Measurements from ENCODE around the gene BSDC1. TPM values are rescaled to one million over a fixed set of nuclear protein-coding genes. Genes with fewer than 3 reads are reported as not detected.

Gene BSDC1
- total RNA-seq, 1 experiment from 2014 or later = 33.2 TPM

DNA sequence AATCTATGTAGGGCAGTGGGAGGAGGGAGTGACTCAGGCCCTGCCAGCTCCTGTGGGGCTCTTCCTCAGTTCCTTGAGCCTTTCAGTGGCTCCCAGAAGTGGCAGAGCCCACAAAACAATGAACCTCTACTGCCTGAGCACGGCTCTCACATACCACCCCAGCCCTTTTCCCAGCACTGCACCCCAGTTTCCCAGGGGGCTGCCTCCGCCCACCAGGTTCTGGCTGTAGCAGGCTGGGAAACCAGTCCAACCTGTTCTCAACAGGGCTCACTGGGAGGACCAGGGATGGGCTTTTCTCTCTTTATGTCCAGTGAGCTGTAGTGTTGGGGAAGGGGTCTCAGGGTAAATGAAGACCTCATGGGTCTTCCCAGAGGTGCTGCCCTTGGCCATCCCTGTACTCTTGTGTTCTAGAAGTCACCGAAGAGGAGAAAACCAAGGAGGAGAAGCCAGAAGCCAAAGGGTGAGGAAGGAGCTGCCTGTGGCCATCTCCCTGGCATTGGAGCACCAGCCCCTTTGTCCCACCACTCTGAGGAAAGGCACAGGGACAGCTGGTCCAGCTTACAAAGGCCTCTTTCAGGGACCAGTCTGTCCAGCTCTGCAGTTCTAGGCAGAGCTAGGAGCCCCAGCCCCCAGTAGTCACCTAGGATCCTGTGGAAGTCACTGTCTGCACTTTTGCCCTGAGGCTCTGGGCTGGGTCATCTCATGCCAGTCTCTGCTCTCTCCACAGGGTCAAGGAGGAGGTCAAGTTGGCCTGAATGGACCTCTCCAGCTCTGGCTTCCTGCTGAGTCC lies 61.8 kb downstream of the BSDC1 start:
- Histone ChIP-seq H3K4me1 (peaks cover 22% of the 10 kb centered on the region), H3K36me3 (ENCODE audit: control insufficient read depth, insufficient read depth, low read length) (peaks cover 2% of the 10 kb centered on the region; the same call in 1 of the 2 replicates), H3K27me3 (replicated peaks; ENCODE audit: control insufficient read depth, insufficient read depth, low read length) (no peaks in the 10 kb centered on the region), H3K9me3 (no peaks in the 10 kb centered on the region), H3K4me3 (ENCODE audit: low read depth, low read length) (no peak overlapping the region)
- H3K9me3 Mint-ChIP-seq (ENCODE audit: unreplicated experiment) = no peaks in the 10 kb centered on the region
- intact Hi-C loops (cut with micrococcal nuclease; ENCODE audit: unreplicated experiment) = no loop called here
- POLR2A ChIA-PET = interaction anchor here (1.0 to 1.3 kb wide), 3 partner anchors 10 to 117 kb away, joined by 3 to 6 read pairs (median 3); no protein-coding TSS in a partner anchor
- peak in 1 of 2 experiments; percentile 40 for DNase-seq
- H3K27me3 Mint-ChIP-seq (ENCODE audit: insufficient read depth, unreplicated experiment) = no peaks in the 10 kb centered on the region
- H3K27ac Mint-ChIP-seq (ENCODE audit: unreplicated experiment) = peak overlapping the region; percentile 40
- H3K36me3 Mint-ChIP-seq (ENCODE audit: insufficient read depth, unreplicated experiment) = peaks cover 83% of the 10 kb centered on the region
- TF ChIP-seq, protein P1, sequence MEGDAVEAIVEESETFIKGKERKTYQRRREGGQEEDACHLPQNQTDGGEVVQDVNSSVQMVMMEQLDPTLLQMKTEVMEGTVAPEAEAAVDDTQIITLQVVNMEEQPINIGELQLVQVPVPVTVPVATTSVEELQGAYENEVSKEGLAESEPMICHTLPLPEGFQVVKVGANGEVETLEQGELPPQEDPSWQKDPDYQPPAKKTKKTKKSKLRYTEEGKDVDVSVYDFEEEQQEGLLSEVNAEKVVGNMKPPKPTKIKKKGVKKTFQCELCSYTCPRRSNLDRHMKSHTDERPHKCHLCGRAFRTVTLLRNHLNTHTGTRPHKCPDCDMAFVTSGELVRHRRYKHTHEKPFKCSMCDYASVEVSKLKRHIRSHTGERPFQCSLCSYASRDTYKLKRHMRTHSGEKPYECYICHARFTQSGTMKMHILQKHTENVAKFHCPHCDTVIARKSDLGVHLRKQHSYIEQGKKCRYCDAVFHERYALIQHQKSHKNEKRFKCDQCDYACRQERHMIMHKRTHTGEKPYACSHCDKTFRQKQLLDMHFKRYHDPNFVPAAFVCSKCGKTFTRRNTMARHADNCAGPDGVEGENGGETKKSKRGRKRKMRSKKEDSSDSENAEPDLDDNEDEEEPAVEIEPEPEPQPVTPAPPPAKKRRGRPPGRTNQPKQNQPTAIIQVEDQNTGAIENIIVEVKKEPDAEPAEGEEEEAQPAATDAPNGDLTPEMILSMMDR (IDR thresholded peaks at IDR 0.05; ENCODE audit: insufficient read depth in 1 of 2, low read depth in 1 of 2, low read length in 1 of 2, severe bottlenecking in 1 of 2, unreplicated experiment in 1 of 2) = no peak
- no TSS peak for BruUV-seq (replicated peaks)
- H3K4me1 Mint-ChIP-seq (ENCODE audit: low read depth, unreplicated experiment) = peaks cover 21% of the 10 kb centered on the region
- no peak overlapping the region for H3K4me3 Mint-ChIP-seq (ENCODE audit: unreplicated experiment)
- CTCF ChIA-PET = no interaction called here

DNA sequence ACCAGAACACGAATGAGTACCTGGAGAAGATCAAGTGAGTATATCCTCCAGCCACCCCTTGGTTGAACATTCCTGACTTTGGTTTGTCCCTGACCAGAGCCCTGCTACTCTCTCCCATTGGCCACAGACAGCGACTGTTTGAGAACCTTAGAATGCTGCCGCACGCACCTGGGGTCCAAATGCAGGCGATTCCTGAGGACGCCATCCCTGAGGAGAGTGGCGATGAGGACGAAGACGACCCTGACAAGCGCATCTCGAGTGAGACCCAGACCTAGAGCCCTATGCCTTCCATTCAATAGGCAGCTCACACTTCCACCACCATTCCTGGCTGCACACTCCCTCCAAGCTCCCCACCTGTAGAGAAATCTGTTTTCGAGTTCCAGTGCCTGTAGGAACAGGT lies 62.7 kb downstream of the BSDC1 start:
- no TSS peak for BruUV-seq (replicated peaks)
- ChIA-PET POLR2A (interaction anchor here (1.0 to 1.3 kb wide), 4 partner anchors 10 to 116 kb away, joined by 3 to 6 read pairs (median 4); no protein-coding TSS in a partner anchor), CTCF (no interaction called here)
- Histone ChIP-seq H3K36me3 (ENCODE audit: control insufficient read depth, insufficient read depth, low read length) (peaks cover 3% of the 10 kb centered on the region; the same call in 1 of the 2 replicates), H3K27me3 (replicated peaks; ENCODE audit: control insufficient read depth, insufficient read depth, low read length) (no peaks in the 10 kb centered on the region), H3K9me3 (no peaks in the 10 kb centered on the region), H3K4me1 (peaks cover 22% of the 10 kb centered on the region), H3K4me3 (ENCODE audit: low read depth, low read length) (no peak overlapping the region)
- Mint-ChIP-seq H3K36me3 (ENCODE audit: insufficient read depth, unreplicated experiment) (peaks cover 82% of the 10 kb centered on the region), H3K4me1 (ENCODE audit: low read depth, unreplicated experiment) (peaks cover 21% of the 10 kb centered on the region), H3K27me3 (ENCODE audit: insufficient read depth, unreplicated experiment) (no peaks in the 10 kb centered on the region), H3K9me3 (ENCODE audit: unreplicated experiment) (no peaks in the 10 kb centered on the region), H3K27ac (ENCODE audit: unreplicated experiment) (peak overlapping the region; percentile 40), H3K4me3 (ENCODE audit: unreplicated experiment) (no peak overlapping the region)
- no peak for DNase-seq
- TF ChIP-seq, protein P1 (IDR thresholded peaks at IDR 0.05; ENCODE audit: insufficient read depth in 1 of 2, low read depth in 1 of 2, low read length in 1 of 2, severe bottlenecking in 1 of 2, unreplicated experiment in 1 of 2) = no peak
- intact Hi-C loops (cut with micrococcal nuclease; ENCODE audit: unreplicated experiment) = no loop called here

GRCh38 chr1:32330558-32331151 lies 63.6 kb downstream of the BSDC1 start:
- CTCF ChIA-PET = no interaction called here
- peaks cover 21% of the 10 kb centered on the region for H3K4me1 Mint-ChIP-seq (ENCODE audit: low read depth, unreplicated experiment)
- no peak overlapping the region for H3K4me3 Mint-ChIP-seq (ENCODE audit: unreplicated experiment)
- Histone ChIP-seq H3K4me3 (ENCODE audit: low read depth, low read length) (no peak overlapping the region), H3K36me3 (ENCODE audit: control insufficient read depth, insufficient read depth, low read length) (peaks cover 3% of the 10 kb centered on the region; the same call in 1 of the 2 replicates), H3K9me3 (no peaks in the 10 kb centered on the region), H3K27me3 (replicated peaks; ENCODE audit: control insufficient read depth, insufficient read depth, low read length) (no peaks in the 10 kb centered on the region), H3K4me1 (peaks cover 22% of the 10 kb centered on the region)
- no peak overlapping the region for H3K27ac Mint-ChIP-seq (ENCODE audit: unreplicated experiment)
- BruUV-seq (replicated peaks) = no TSS peak
- no peaks in the 10 kb centered on the region for H3K9me3 Mint-ChIP-seq (ENCODE audit: unreplicated experiment)
- TF ChIP-seq, protein P1 (IDR thresholded peaks at IDR 0.05; ENCODE audit: insufficient read depth in 1 of 2, low read depth in 1 of 2, low read length in 1 of 2, severe bottlenecking in 1 of 2, unreplicated experiment in 1 of 2) = no peak
- peaks cover 73% of the 10 kb centered on the region for H3K36me3 Mint-ChIP-seq (ENCODE audit: insufficient read depth, unreplicated experiment)
- intact Hi-C loops (cut with micrococcal nuclease; ENCODE audit: unreplicated experiment) = no loop called here
- DNase-seq = no peak
- POLR2A ChIA-PET = interaction anchor here (1.1 kb wide), 1 partner anchor 9 kb away, joined by 4 read pairs; no protein-coding TSS in a partner anchor
- no peaks in the 10 kb centered on the region for H3K27me3 Mint-ChIP-seq (ENCODE audit: insufficient read depth, unreplicated experiment)
